WTC11 (cell line): Measurements from ENCODE around the gene TFF2. TPM values are rescaled to one million over a fixed set of nuclear protein-coding genes. Genes with fewer than 3 reads are reported as not detected.

Experiments
- ATAC-seq: fragments of 200-7000 bp; cut with Tn5 transposase; 2 replicates; pipeline ENCODE4 v1.10.0; 2021; ENCODE audit warnings: mild to moderate bottlenecking, moderate library complexity
- CTCF ChIA-PET: fragments of 300-600 bp; sonication (Branson Sonifier 250); formaldehyde crosslinking; loops from one replicate; lab custom pipeline; 2021; ENCODE audit warnings: antibody characterized with exemption; lab: Charles Lee
- POLR2A ChIA-PET: fragments of 350-600 bp; sonication (Branson Sonifier 250); formaldehyde crosslinking; loops from one replicate; lab custom pipeline; 2021; ENCODE audit warnings: antibody characterized with exemption; lab: Charles Lee
- DNase-seq: peaks from one replicate; pipeline ENCODE4 v3.0.0; 2021; ENCODE audit warnings: low spot score
- H3K27ac Mint-ChIP-seq: 2 replicates; pipeline ENCODE4 v1.8.0; 2021; ENCODE audit warnings: mixed read lengths
- H3K27me3 Mint-ChIP-seq: 2 replicates; pipeline ENCODE4 v1.8.0; 2021; ENCODE audit warnings: low read depth, mild to moderate bottlenecking, moderate library complexity, mixed read lengths
- H3K36me3 Mint-ChIP-seq: 2 replicates; pipeline ENCODE4 v1.8.0; 2021; ENCODE audit warnings: mixed read lengths
- H3K4me1 Mint-ChIP-seq: 2 replicates; pipeline ENCODE4 v1.8.0; 2022; ENCODE audit warnings: mixed read lengths
- H3K4me3 Mint-ChIP-seq: 2 replicates; pipeline ENCODE4 v1.8.0; 2021; ENCODE audit warnings: mild to moderate bottlenecking, moderate library complexity, mixed read lengths
- H3K9me3 Mint-ChIP-seq: 2 replicates; pipeline ENCODE4 v1.8.0; 2021; ENCODE audit warnings: mixed read lengths
- CREB1 ChIP-seq: sonication (generic); formaldehyde crosslinking; IDR thresholded peaks from 2 replicates; pipeline ENCODE4 v1.8.0; 2023; ENCODE audit warnings: mild to moderate bottlenecking, missing genetic modification reagents
- ELF4 ChIP-seq: sonication (generic); formaldehyde crosslinking; IDR thresholded peaks from 2 replicates; pipeline ENCODE4 v1.8.1; 2022; ENCODE audit warnings: low read depth, mild to moderate bottlenecking, moderate library complexity, missing genetic modification reagents
- ETV6 ChIP-seq: sonication (generic); formaldehyde crosslinking; IDR thresholded peaks from 2 replicates; pipeline ENCODE4 v1.8.1; 2022; ENCODE audit warnings: mild to moderate bottlenecking, missing genetic modification reagents
- FOXJ3 ChIP-seq: sonication (generic); formaldehyde crosslinking; IDR thresholded peaks from 2 replicates; pipeline ENCODE4 v1.9.0; 2021; ENCODE audit warnings: missing genetic modification reagents, mild to moderate bottlenecking, borderline replicate concordance
- FOXP4 ChIP-seq: sonication (generic); formaldehyde crosslinking; IDR thresholded peaks from 2 replicates; pipeline ENCODE4 v1.8.0; 2022; ENCODE audit warnings: mild to moderate bottlenecking, missing genetic modification reagents
- GABPB1 ChIP-seq: sonication (generic); formaldehyde crosslinking; IDR thresholded peaks from 2 replicates; pipeline ENCODE4 v1.8.1; 2023; ENCODE audit warnings: mild to moderate bottlenecking, missing genetic modification reagents
- JUN ChIP-seq: sonication (generic); formaldehyde crosslinking; IDR thresholded peaks from 2 replicates; pipeline ENCODE4 v1.8.0; 2023; ENCODE audit warnings: mild to moderate bottlenecking, missing genetic modification reagents
- NFATC4 ChIP-seq: fragments of 250-450 bp; sonication (Bioruptor Pico); IDR thresholded peaks from 2 replicates; pipeline ENCODE4 v1.9.0; 2021; ENCODE audit warnings: mild to moderate bottlenecking
- OVOL2 ChIP-seq: fragments of 250-450 bp; sonication (Bioruptor Pico); IDR thresholded peaks from 2 replicates; pipeline ENCODE4 v1.9.0; 2021; ENCODE audit warnings: mild to moderate bottlenecking, borderline replicate concordance
- PREB ChIP-seq: sonication (generic); formaldehyde crosslinking; IDR thresholded peaks from 2 replicates; pipeline ENCODE4 v1.8.1; 2022; ENCODE audit warnings: mild to moderate bottlenecking, missing genetic modification reagents, moderate library complexity, borderline replicate concordance
- STAT6 ChIP-seq: sonication (generic); formaldehyde crosslinking; conservative IDR thresholded peaks from 2 replicates; pipeline ENCODE4 v1.8.1; 2023; ENCODE audit warnings: mild to moderate bottlenecking, low read depth, missing genetic modification reagents, moderate library complexity
- ZBTB43 ChIP-seq: sonication (generic); formaldehyde crosslinking; IDR thresholded peaks from 2 replicates; pipeline ENCODE4 v1.8.1; 2023; ENCODE audit warnings: mild to moderate bottlenecking, missing genetic modification reagents
- ZNF232 ChIP-seq: sonication (generic); formaldehyde crosslinking; IDR thresholded peaks from 2 replicates; pipeline ENCODE4 v1.8.0; 2022; ENCODE audit warnings: mild to moderate bottlenecking, missing genetic modification reagents
- ZNF281 ChIP-seq: sonication (generic); formaldehyde crosslinking; IDR thresholded peaks from 2 replicates; pipeline ENCODE4 v1.8.0; 2023; ENCODE audit warnings: mild to moderate bottlenecking, missing genetic modification reagents
- ZNF671 ChIP-seq: fragments of 250-450 bp; sonication (Bioruptor Pico); IDR thresholded peaks from 2 replicates; pipeline ENCODE4 v1.8.0; 2021; ENCODE audit warnings: mild to moderate bottlenecking
- total RNA-seq: library from RNA; stranded (reverse); gene quantifications from 3 replicates; pipeline ENCODE4 v1.2.3, GENCODE V29; 2021
- TF ChIP-seq, protein P1 (sequence below): fragments of 250-450 bp; sonication (Bioruptor Pico); IDR thresholded peaks from 2 replicates; pipeline ENCODE4 v1.9.0; 2021; ENCODE audit warnings: moderate library complexity, mild to moderate bottlenecking, inconsistent platforms, borderline replicate concordance
- TF ChIP-seq, protein P2 (sequence below): sonication (generic); formaldehyde crosslinking; conservative IDR thresholded peaks from 2 replicates; pipeline ENCODE4 v1.8.1; 2022; ENCODE audit warnings: mild to moderate bottlenecking, missing genetic modification reagents
- TF ChIP-seq, protein P3 (sequence below): fragments of 250-450 bp; sonication (Bioruptor Pico); IDR thresholded peaks from 2 replicates; pipeline ENCODE4 v1.9.0; 2021; ENCODE audit warnings: mild to moderate bottlenecking

The TFF2 gene
- total RNA-seq, 1 experiment from 2014 or later = 0.33 TPM

- H3K4me1 Mint-ChIP-seq = peaks cover 27% of the 10 kb centered on the region
- no peak overlapping the region for H3K4me3 Mint-ChIP-seq
- H3K9me3 Mint-ChIP-seq = 0 out of 2 replicates have a peak, but pooled peaks cover 5% of the 10 kb centered on the region
- peaks cover 8% of the 10 kb centered on the region; the same call in 1 of the 2 replicates for H3K27me3 Mint-ChIP-seq
- no peaks in the 10 kb centered on the region; the same call in 1 of the 2 replicates for H3K36me3 Mint-ChIP-seq
- POLR2A ChIA-PET = no interaction called here
- no peak overlapping the region for H3K27ac Mint-ChIP-seq
- DNase-seq = no peak
- ATAC-seq = no peak
- CTCF ChIA-PET = no interaction called here
- TF ChIP-seq GABPB1 (CRISPR knock-in tag) = 0 out of 2 replicates have a peak, but pooled peaks have one; percentile 13
- TF ChIP-seq CREB1 = no peak
- TF ChIP-seq, protein P1, sequence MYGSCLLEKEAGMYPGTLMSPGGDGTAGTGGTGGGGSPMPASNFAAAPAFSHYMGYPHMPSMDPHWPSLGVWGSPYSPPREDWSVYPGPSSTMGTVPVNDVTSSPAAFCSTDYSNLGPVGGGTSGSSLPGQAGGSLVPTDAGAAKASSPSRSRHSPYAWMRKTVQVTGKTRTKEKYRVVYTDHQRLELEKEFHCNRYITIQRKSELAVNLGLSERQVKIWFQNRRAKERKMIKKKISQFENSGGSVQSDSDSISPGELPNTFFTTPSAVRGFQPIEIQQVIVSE = no peak
- no peak for TF ChIP-seq ELF4 (CRISPR knock-in tag)
Measured at GRCh38 chr21:42391297-42391696, 40.5 kb upstream of the TFF2 start.

- Mint-ChIP-seq H3K4me3 (no peak overlapping the region), H3K36me3 (no peaks in the 10 kb centered on the region; the same call in 1 of the 2 replicates), H3K27ac (no peak overlapping the region), H3K9me3 (0 out of 2 replicates have a peak, but pooled peaks cover 5% of the 10 kb centered on the region), H3K27me3 (peaks cover 8% of the 10 kb centered on the region; the same call in 1 of the 2 replicates), H3K4me1 (peaks cover 27% of the 10 kb centered on the region)
- POLR2A ChIA-PET = no interaction called here
- TF ChIP-seq NFATC4 (CRISPR knock-in tag) = no peak
- TF ChIP-seq STAT6 (CRISPR knock-in tag) = no peak
- no peak for TF ChIP-seq ZNF671 (CRISPR knock-in tag)
- TF ChIP-seq, protein P2, sequence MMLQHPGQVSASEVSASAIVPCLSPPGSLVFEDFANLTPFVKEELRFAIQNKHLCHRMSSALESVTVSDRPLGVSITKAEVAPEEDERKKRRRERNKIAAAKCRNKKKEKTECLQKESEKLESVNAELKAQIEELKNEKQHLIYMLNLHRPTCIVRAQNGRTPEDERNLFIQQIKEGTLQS = no peak
- TF ChIP-seq FOXJ3 (CRISPR knock-in tag) = no peak
- no peak for TF ChIP-seq ZNF232 (CRISPR knock-in tag)
- CTCF ChIA-PET = no interaction called here
- ATAC-seq (no peak), DNase-seq (no peak)
Measured at GRCh38 chr21:42390696-42391095, 39.9 kb upstream of the TFF2 start.

DNA sequence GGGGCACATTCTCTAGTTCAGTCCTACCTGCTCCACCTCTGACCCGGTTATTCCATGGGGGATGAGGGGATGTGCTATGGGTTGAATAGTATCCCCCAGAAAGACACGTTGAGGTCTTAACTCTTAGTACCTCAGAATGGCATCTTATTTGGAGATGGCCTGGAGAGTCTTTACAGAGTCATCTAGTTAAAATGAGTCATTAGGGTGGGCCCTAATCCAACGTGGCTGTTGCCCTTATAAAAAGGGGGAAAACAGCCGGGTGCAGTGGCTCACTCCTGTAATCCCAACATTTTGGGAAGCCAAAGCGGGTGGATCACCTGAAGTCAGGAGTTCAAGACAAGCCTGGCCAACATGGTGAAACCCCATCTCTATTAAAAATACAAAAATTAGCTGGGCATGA lies 39.4 kb upstream of the TFF2 start:
- ChIA-PET POLR2A (no interaction called here), CTCF (no interaction called here)
- peaks cover 29% of the 10 kb centered on the region for H3K4me1 Mint-ChIP-seq
- H3K9me3 Mint-ChIP-seq = 0 out of 2 replicates have a peak, but pooled peaks cover 5% of the 10 kb centered on the region
- H3K27ac Mint-ChIP-seq = no peak overlapping the region
- no peaks in the 10 kb centered on the region; the same call in 1 of the 2 replicates for H3K36me3 Mint-ChIP-seq
- ATAC-seq (no peak), DNase-seq (no peak)
- peaks cover 8% of the 10 kb centered on the region; the same call in 1 of the 2 replicates for H3K27me3 Mint-ChIP-seq
- no peak overlapping the region for H3K4me3 Mint-ChIP-seq
- TF ChIP-seq FOXP4 (CRISPR knock-in tag) (no peak), ZBTB43 (CRISPR knock-in tag) (no peak), FOXJ3 (CRISPR knock-in tag) (no peak), PREB (CRISPR knock-in tag) (no peak), ZNF232 (CRISPR knock-in tag) (no peak), JUN (no peak), OVOL2 (no peak), ZNF281 (CRISPR knock-in tag) (no peak), ETV6 (no peak)
- TF ChIP-seq, protein P3, sequence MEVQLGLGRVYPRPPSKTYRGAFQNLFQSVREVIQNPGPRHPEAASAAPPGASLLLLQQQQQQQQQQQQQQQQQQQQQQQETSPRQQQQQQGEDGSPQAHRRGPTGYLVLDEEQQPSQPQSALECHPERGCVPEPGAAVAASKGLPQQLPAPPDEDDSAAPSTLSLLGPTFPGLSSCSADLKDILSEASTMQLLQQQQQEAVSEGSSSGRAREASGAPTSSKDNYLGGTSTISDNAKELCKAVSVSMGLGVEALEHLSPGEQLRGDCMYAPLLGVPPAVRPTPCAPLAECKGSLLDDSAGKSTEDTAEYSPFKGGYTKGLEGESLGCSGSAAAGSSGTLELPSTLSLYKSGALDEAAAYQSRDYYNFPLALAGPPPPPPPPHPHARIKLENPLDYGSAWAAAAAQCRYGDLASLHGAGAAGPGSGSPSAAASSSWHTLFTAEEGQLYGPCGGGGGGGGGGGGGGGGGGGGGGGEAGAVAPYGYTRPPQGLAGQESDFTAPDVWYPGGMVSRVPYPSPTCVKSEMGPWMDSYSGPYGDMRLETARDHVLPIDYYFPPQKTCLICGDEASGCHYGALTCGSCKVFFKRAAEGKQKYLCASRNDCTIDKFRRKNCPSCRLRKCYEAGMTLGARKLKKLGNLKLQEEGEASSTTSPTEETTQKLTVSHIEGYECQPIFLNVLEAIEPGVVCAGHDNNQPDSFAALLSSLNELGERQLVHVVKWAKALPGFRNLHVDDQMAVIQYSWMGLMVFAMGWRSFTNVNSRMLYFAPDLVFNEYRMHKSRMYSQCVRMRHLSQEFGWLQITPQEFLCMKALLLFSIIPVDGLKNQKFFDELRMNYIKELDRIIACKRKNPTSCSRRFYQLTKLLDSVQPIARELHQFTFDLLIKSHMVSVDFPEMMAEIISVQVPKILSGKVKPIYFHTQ (CRISPR knock-in tag) = no peak
